ENCODE measurements around the gene IL12A. TPM values are rescaled to one million over a fixed set of nuclear protein-coding genes. Genes with fewer than 3 reads are reported as not detected.

IL12A gene
- total RNA-seq, 1 experiment from 2014 or later = 8.3 TPM

GRCh38 chr3:160003520-160004128, 15.0 kb downstream of the IL12A start:
- no peak overlapping the region for H3K9ac ChIP-seq (ENCODE audit: low read length)
- H4K20me1 ChIP-seq (ENCODE audit: low read length) = no peaks in the 10 kb centered on the region
- H3K36me3 ChIP-seq (ENCODE audit: low read depth, low read length) = no peaks in the 10 kb centered on the region
- no peak overlapping the region for H3K4me2 ChIP-seq (ENCODE audit: low read length)
- no peak overlapping the region for H3K27ac ChIP-seq (ENCODE audit: low read length)
- DNase-seq = peak; percentile 78
- peak; percentile 82 for ATAC-seq
- H3K4me1 ChIP-seq (ENCODE audit: insufficient read depth, low read length) = no peaks in the 10 kb centered on the region
- intact Hi-C loops (cut with micrococcal nuclease) = no loop called here
- H3K9me2 ChIP-seq (replicated peaks; ENCODE audit: low read length) = no peaks in the 10 kb centered on the region
- POLR2A ChIA-PET (ENCODE audit: unreplicated experiment) = no interaction called here
- H3K27me3 ChIP-seq (ENCODE audit: low read length) = no peaks in the 10 kb centered on the region
- H3K4me3 ChIP-seq (ENCODE audit: low read length) = no peak overlapping the region
- no peak for TF ChIP-seq EZH2phosphoT487 (IDR thresholded peaks at IDR 0.05; ENCODE audit: borderline replicate concordance, low read length)
- TF ChIP-seq, protein P1, sequence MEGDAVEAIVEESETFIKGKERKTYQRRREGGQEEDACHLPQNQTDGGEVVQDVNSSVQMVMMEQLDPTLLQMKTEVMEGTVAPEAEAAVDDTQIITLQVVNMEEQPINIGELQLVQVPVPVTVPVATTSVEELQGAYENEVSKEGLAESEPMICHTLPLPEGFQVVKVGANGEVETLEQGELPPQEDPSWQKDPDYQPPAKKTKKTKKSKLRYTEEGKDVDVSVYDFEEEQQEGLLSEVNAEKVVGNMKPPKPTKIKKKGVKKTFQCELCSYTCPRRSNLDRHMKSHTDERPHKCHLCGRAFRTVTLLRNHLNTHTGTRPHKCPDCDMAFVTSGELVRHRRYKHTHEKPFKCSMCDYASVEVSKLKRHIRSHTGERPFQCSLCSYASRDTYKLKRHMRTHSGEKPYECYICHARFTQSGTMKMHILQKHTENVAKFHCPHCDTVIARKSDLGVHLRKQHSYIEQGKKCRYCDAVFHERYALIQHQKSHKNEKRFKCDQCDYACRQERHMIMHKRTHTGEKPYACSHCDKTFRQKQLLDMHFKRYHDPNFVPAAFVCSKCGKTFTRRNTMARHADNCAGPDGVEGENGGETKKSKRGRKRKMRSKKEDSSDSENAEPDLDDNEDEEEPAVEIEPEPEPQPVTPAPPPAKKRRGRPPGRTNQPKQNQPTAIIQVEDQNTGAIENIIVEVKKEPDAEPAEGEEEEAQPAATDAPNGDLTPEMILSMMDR (conservative IDR thresholded peaks at IDR 0.05; ENCODE audit: low read depth, low read length) = peak; percentile 87
- no peaks in the 10 kb centered on the region for H3K79me2 ChIP-seq (ENCODE audit: low read length)
- no peaks in the 10 kb centered on the region for H3F3A ChIP-seq (ENCODE audit: low read length, unreplicated experiment)
- no peak overlapping the region for H2AFZ ChIP-seq (ENCODE audit: low read length)
- BruUV-seq (replicated peaks) = no TSS peak
- H3K9me3 ChIP-seq (ENCODE audit: low read length) = no peaks in the 10 kb centered on the region
- CTCF ChIA-PET = interaction anchor here (0.6 to 3.6 kb wide), 8 partner anchors 13 to 189 kb away, joined by 3 to 40 read pairs (median 8); partner anchors contain the start of gene IL12A

DNA sequence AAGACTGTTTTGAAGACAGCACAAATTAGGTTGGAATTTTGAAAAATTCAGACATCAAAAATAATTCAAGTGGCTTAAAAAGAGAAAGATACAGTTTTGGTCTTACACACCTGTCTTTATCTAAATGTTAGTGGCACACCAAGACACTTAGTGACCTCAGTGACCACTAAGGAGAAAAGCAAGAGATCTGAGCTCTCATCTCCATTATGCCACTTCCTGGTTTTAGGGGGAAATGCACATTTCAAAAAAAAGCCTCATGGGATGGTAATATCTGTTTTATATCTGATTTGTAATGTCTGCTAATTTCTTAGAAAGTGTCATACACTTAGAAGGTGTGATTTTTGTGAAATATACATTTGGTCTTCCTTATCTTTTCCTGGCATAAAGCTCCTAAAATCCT, 16.4 kb downstream of the IL12A start:
- Histone ChIP-seq H3K4me3 (ENCODE audit: low read length) (no peak overlapping the region), H3K4me1 (ENCODE audit: insufficient read depth, low read length) (no peaks in the 10 kb centered on the region), H3K27me3 (ENCODE audit: low read length) (no peaks in the 10 kb centered on the region), H3K9me2 (replicated peaks; ENCODE audit: low read length) (no peaks in the 10 kb centered on the region), H3F3A (ENCODE audit: low read length, unreplicated experiment) (no peaks in the 10 kb centered on the region), H3K9me3 (ENCODE audit: low read length) (no peaks in the 10 kb centered on the region), H4K20me1 (ENCODE audit: low read length) (no peaks in the 10 kb centered on the region), H3K27ac (ENCODE audit: low read length) (no peak overlapping the region), H3K36me3 (ENCODE audit: low read depth, low read length) (no peaks in the 10 kb centered on the region), H3K79me2 (ENCODE audit: low read length) (no peaks in the 10 kb centered on the region), H3K4me2 (ENCODE audit: low read length) (no peak overlapping the region), H2AFZ (ENCODE audit: low read length) (no peak overlapping the region), H3K9ac (ENCODE audit: low read length) (no peak overlapping the region)
- CTCF ChIA-PET = interaction anchor here (0.6 to 3.6 kb wide), 6 partner anchors 10 to 191 kb away, joined by 3 to 27 read pairs (median 14); partner anchors contain the start of gene IL12A
- TF ChIP-seq, protein P1 (conservative IDR thresholded peaks at IDR 0.05; ENCODE audit: low read depth, low read length) = no peak
- no peak for TF ChIP-seq EZH2 (IDR thresholded peaks at IDR 0.05; ENCODE audit: low read length, unreplicated experiment)
- no peak for TF ChIP-seq EZH2phosphoT487 (IDR thresholded peaks at IDR 0.05; ENCODE audit: borderline replicate concordance, low read length)
- DNase-seq (no peak), ATAC-seq (no peak)
- intact Hi-C loops (cut with micrococcal nuclease) = loop anchor here (5.0 kb wide), 1 partner anchor 243 kb away; no protein-coding TSS in a partner anchor
- no TSS peak for BruUV-seq (replicated peaks)
- POLR2A ChIA-PET (ENCODE audit: unreplicated experiment) = no interaction called here

All from PC-3 (cell line).